ENCODE data around the gene RHOT1. TPM values are rescaled to one million over a fixed set of nuclear protein-coding genes. Genes with fewer than 3 reads are reported as not detected.
"Not testable (repeated sequence)": the region's sequence is repeated elsewhere in the genome, so short reads cannot be mapped to it uniquely, and the experiment has no call there.

The RHOT1 gene
- total RNA-seq, 1 experiment from 2014 or later: 33.3 TPM

GRCh38 chr17:32114536-32114935 is 27.8 kb upstream of the RHOT1 start:
- Histone ChIP-seq H3K4me1 (no peaks in the 10 kb centered on the region), H3K36me3 (ENCODE audit: control insufficient read depth, insufficient read depth, low read length) (no peaks in the 10 kb centered on the region), H3K9me3 (no peaks in the 10 kb centered on the region), H3K4me3 (ENCODE audit: low read depth, low read length) (no peak overlapping the region), H3K27me3 (replicated peaks; ENCODE audit: control insufficient read depth, insufficient read depth, low read length) (no peaks in the 10 kb centered on the region)
- TF ChIP-seq CTCF (IDR thresholded peaks at IDR 0.05; ENCODE audit: insufficient read depth in 1 of 2, low read depth in 1 of 2, low read length in 1 of 2, severe bottlenecking in 1 of 2, unreplicated experiment in 1 of 2): no peak
- intact Hi-C loops (cut with micrococcal nuclease; ENCODE audit: unreplicated experiment): no loop called here
- ChIA-PET POLR2A (no interaction called here), CTCF (no interaction called here)
- H3K27ac Mint-ChIP-seq (ENCODE audit: unreplicated experiment): no peak overlapping the region
- DNase-seq: no peak
- H3K27me3 Mint-ChIP-seq (ENCODE audit: insufficient read depth, unreplicated experiment): no peaks in the 10 kb centered on the region
- no TSS peak for BruUV-seq (replicated peaks)
- no peak overlapping the region for H3K4me3 Mint-ChIP-seq (ENCODE audit: unreplicated experiment)
- H3K36me3 Mint-ChIP-seq (ENCODE audit: insufficient read depth, unreplicated experiment): no peaks in the 10 kb centered on the region
- no peaks in the 10 kb centered on the region for H3K9me3 Mint-ChIP-seq (ENCODE audit: unreplicated experiment)
- H3K4me1 Mint-ChIP-seq (ENCODE audit: low read depth, unreplicated experiment): no peaks in the 10 kb centered on the region

- H3K4me1 Mint-ChIP-seq (ENCODE audit: low read depth, unreplicated experiment); H3K27me3 Mint-ChIP-seq (ENCODE audit: insufficient read depth, unreplicated experiment); H3K4me1 ChIP-seq; DNase-seq; H3K9me3 Mint-ChIP-seq (ENCODE audit: unreplicated experiment); BruUV-seq (replicated peaks); H3K36me3 Mint-ChIP-seq (ENCODE audit: insufficient read depth, unreplicated experiment); intact Hi-C loops (cut with micrococcal nuclease; ENCODE audit: unreplicated experiment); H3K36me3 ChIP-seq (ENCODE audit: control insufficient read depth, insufficient read depth, low read length); POLR2A ChIA-PET; H3K4me3 Mint-ChIP-seq (ENCODE audit: unreplicated experiment); H3K4me3 ChIP-seq (ENCODE audit: low read depth, low read length); H3K9me3 ChIP-seq; H3K27ac Mint-ChIP-seq (ENCODE audit: unreplicated experiment); CTCF ChIA-PET; H3K27me3 ChIP-seq (replicated peaks; ENCODE audit: control insufficient read depth, insufficient read depth, low read length): not testable (repeated sequence)
Measured at GRCh38 chr17:32115546-32115945, 26.8 kb upstream of the RHOT1 start.

GRCh38 chr17:32116937-32117336 is 25.4 kb upstream of the RHOT1 start:
- BruUV-seq (replicated peaks): no TSS peak
- no peak overlapping the region for H3K27ac Mint-ChIP-seq (ENCODE audit: unreplicated experiment)
- Histone ChIP-seq H3K36me3 (ENCODE audit: control insufficient read depth, insufficient read depth, low read length) (no peaks in the 10 kb centered on the region), H3K27me3 (replicated peaks; ENCODE audit: control insufficient read depth, insufficient read depth, low read length) (no peaks in the 10 kb centered on the region), H3K4me1 (no peaks in the 10 kb centered on the region), H3K4me3 (ENCODE audit: low read depth, low read length) (no peak overlapping the region), H3K9me3 (no peaks in the 10 kb centered on the region)
- H3K9me3 Mint-ChIP-seq (ENCODE audit: unreplicated experiment): no peaks in the 10 kb centered on the region
- ChIA-PET CTCF (no interaction called here), POLR2A (no interaction called here)
- H3K4me1 Mint-ChIP-seq (ENCODE audit: low read depth, unreplicated experiment): no peaks in the 10 kb centered on the region
- no peaks in the 10 kb centered on the region for H3K27me3 Mint-ChIP-seq (ENCODE audit: insufficient read depth, unreplicated experiment)
- DNase-seq: no peak
- no peak overlapping the region for H3K4me3 Mint-ChIP-seq (ENCODE audit: unreplicated experiment)
- no peak for TF ChIP-seq CTCF (IDR thresholded peaks at IDR 0.05; ENCODE audit: insufficient read depth in 1 of 2, low read depth in 1 of 2, low read length in 1 of 2, severe bottlenecking in 1 of 2, unreplicated experiment in 1 of 2)
- intact Hi-C loops (cut with micrococcal nuclease; ENCODE audit: unreplicated experiment): no loop called here
- no peaks in the 10 kb centered on the region for H3K36me3 Mint-ChIP-seq (ENCODE audit: insufficient read depth, unreplicated experiment)

- H3K4me1 Mint-ChIP-seq (ENCODE audit: low read depth, unreplicated experiment): no peaks in the 10 kb centered on the region
- Histone ChIP-seq H3K36me3 (ENCODE audit: control insufficient read depth, insufficient read depth, low read length) (no peaks in the 10 kb centered on the region), H3K27me3 (replicated peaks; ENCODE audit: control insufficient read depth, insufficient read depth, low read length) (no peaks in the 10 kb centered on the region), H3K4me1 (no peaks in the 10 kb centered on the region), H3K4me3 (ENCODE audit: low read depth, low read length) (no peak overlapping the region), H3K9me3 (no peaks in the 10 kb centered on the region)
- H3K4me3 Mint-ChIP-seq (ENCODE audit: unreplicated experiment): no peak overlapping the region
- ChIA-PET CTCF (no interaction called here), POLR2A (no interaction called here)
- H3K9me3 Mint-ChIP-seq (ENCODE audit: unreplicated experiment): no peaks in the 10 kb centered on the region
- H3K36me3 Mint-ChIP-seq (ENCODE audit: insufficient read depth, unreplicated experiment): no peaks in the 10 kb centered on the region
- no peak for TF ChIP-seq CTCF (IDR thresholded peaks at IDR 0.05; ENCODE audit: insufficient read depth in 1 of 2, low read depth in 1 of 2, low read length in 1 of 2, severe bottlenecking in 1 of 2, unreplicated experiment in 1 of 2)
- no TSS peak for BruUV-seq (replicated peaks)
- DNase-seq: no peak
- intact Hi-C loops (cut with micrococcal nuclease; ENCODE audit: unreplicated experiment): no loop called here
- H3K27me3 Mint-ChIP-seq (ENCODE audit: insufficient read depth, unreplicated experiment): no peaks in the 10 kb centered on the region
- no peak overlapping the region for H3K27ac Mint-ChIP-seq (ENCODE audit: unreplicated experiment)
Measured at GRCh38 chr17:32117399-32117798, 24.9 kb upstream of the RHOT1 start.

- CTCF ChIA-PET; H3K36me3 Mint-ChIP-seq (ENCODE audit: insufficient read depth, unreplicated experiment); POLR2A ChIA-PET: not testable (repeated sequence)
Measured at GRCh38 chr17:32118088-32118487, 24.2 kb upstream of the RHOT1 start.

More at GRCh38 chr17:32118088-32118487, 24.2 kb upstream of the RHOT1 start:
- BruUV-seq (replicated peaks); H3K4me1 ChIP-seq; H3K27ac Mint-ChIP-seq (ENCODE audit: unreplicated experiment); DNase-seq; H3K27me3 ChIP-seq (replicated peaks; ENCODE audit: control insufficient read depth, insufficient read depth, low read length); H3K4me3 Mint-ChIP-seq (ENCODE audit: unreplicated experiment); intact Hi-C loops (cut with micrococcal nuclease; ENCODE audit: unreplicated experiment); H3K4me1 Mint-ChIP-seq (ENCODE audit: low read depth, unreplicated experiment); H3K36me3 ChIP-seq (ENCODE audit: control insufficient read depth, insufficient read depth, low read length); H3K4me3 ChIP-seq (ENCODE audit: low read depth, low read length); H3K9me3 Mint-ChIP-seq (ENCODE audit: unreplicated experiment); H3K27me3 Mint-ChIP-seq (ENCODE audit: insufficient read depth, unreplicated experiment); H3K9me3 ChIP-seq: not testable (repeated sequence)

All from Caco-2 (cell line).